K562 (cell line): ENCODE results near the gene YTHDC2. TPM values are rescaled to one million over a fixed set of nuclear protein-coding genes. Genes with fewer than 3 reads are reported as not detected.

Experiments
- ATAC-seq: fragments of 200-7000 bp; cut with Tn5 transposase; 3 replicates; pipeline ENCODE4 v1.9.1; 2020; ENCODE audit warnings: moderate library complexity
- BruUV-seq: library from RNA; stranded (reverse); fragments of 400-500 nt; replicated peaks from 2 replicates; lab custom pipeline; 2021; lab: Mats Ljungman, UMichigan
- CTCF ChIA-PET: fragments of 300-600 bp; formaldehyde crosslinking; extraction: SDS; loops from one replicate; lab custom pipeline; 2021; ENCODE audit warnings: low intra/inter-chr PET ratio; lab: Yijun Ruan, JAX
- POLR2A ChIA-PET: fragments of 300-600, 350-650 bp; sonication (Branson Sonifier 250); formaldehyde crosslinking; extraction: SDS; loops from one replicate; lab custom pipeline; 2021; ENCODE audit warnings: antibody characterized with exemption, inconsistent platforms; lab: Yijun Ruan, JAX
- DNase-seq, 4 experiments: peaks; one replicate each; pipeline versions ENCODE4 v3.0.0 to v3.0.0-alpha.2; 2011 to 2018; ENCODE audit warnings: low spot score in 3 of 4, mixed read lengths in 3 of 4; ENCODE audit errors: extremely low read depth in 1 of 4
- FAIRE-seq: peaks from 2 replicates; lab custom pipeline; 2011; peaks lifted over from hg19 to GRCh38; lab: Jason Lieb, UNC
- H2AFZ ChIP-seq: 2 replicates; pipeline ENCODE4 v1.6.0; 2011; ENCODE audit warnings: low read depth, low read length, control low read depth, inconsistent platforms
- H3K27ac ChIP-seq: fragments of 200-600 bp; 3 replicates; pipeline ENCODE4 v1.8.0; 2011; ENCODE audit warnings: low read depth, mild to moderate bottlenecking, control low read depth, inconsistent platforms, low read length, moderate library complexity, mixed read lengths; ENCODE audit errors: extremely low read depth
- H3K27me3 ChIP-seq, 2 experiments: fragments of 300-600 bp in 1 of 2; 2 replicates in 1 of 2; 3 replicates in 1 of 2; pipeline versions ENCODE4 v1.6.0 to v1.8.0; 2011; ENCODE audit warnings: inconsistent platforms in 2 of 2, low read length in 2 of 2, mild to moderate bottlenecking in 1 of 2, mixed read lengths in 1 of 2, moderate library complexity in 1 of 2; ENCODE audit not compliant: control insufficient read depth in 2 of 2, insufficient read depth in 2 of 2
- H3K36me3 ChIP-seq: fragments of 300-600 bp; 3 replicates; pipeline ENCODE4 v1.8.0; 2011; ENCODE audit warnings: mild to moderate bottlenecking, low read length, inconsistent platforms; ENCODE audit not compliant: control insufficient read depth, insufficient read depth
- H3K4me1 ChIP-seq, 2 experiments: fragments of 200-600 bp in 1 of 2; replicated peaks in 1 of 2; 2 replicates in 1 of 2; 3 replicates in 1 of 2; pipeline versions ENCODE4 v1.5.1 to v1.8.0; 2011; ENCODE audit warnings: inconsistent platforms in 2 of 2, low read length in 2 of 2, mild to moderate bottlenecking in 1 of 2, mixed read lengths in 1 of 2, moderate library complexity in 1 of 2; ENCODE audit not compliant: control insufficient read depth in 2 of 2, insufficient read depth in 2 of 2
- H3K4me2 ChIP-seq: 2 replicates; pipeline ENCODE4 v1.6.1; 2011; ENCODE audit warnings: low read length, control low read depth, inconsistent platforms, mixed read lengths; ENCODE audit not compliant: insufficient read depth
- H3K4me3 ChIP-seq: fragments of 200-600 bp; sonication (generic), shearing (Covaris generic); 2 replicates; pipeline ENCODE4 v1.5.1; 2016; ENCODE audit warnings: control low read depth, inconsistent platforms
- H3K79me2 ChIP-seq: fragments of 200-600 bp; 3 replicates; pipeline ENCODE4 v1.8.0; 2011; ENCODE audit warnings: low read length, inconsistent platforms; ENCODE audit not compliant: control insufficient read depth, insufficient read depth
- H3K9ac ChIP-seq, 2 experiments: 2 replicates each; pipeline versions ENCODE4 v1.6.0 to v1.6.1; 2011; ENCODE audit warnings: low read depth in 2 of 2, low read length in 2 of 2, control low read depth in 1 of 2, inconsistent platforms in 1 of 2, mild to moderate bottlenecking in 1 of 2, mixed read lengths in 1 of 2; ENCODE audit not compliant: insufficient read depth in 1 of 2
- H3K9me1 ChIP-seq: one replicate; pipeline ENCODE4 v1.6.0; 2011; ENCODE audit warnings: inconsistent platforms, mild to moderate bottlenecking, low read length, moderate library complexity; ENCODE audit not compliant: control insufficient read depth, insufficient read depth
- H3K9me3 ChIP-seq: replicated peaks from 2 replicates; pipeline ENCODE4 v1.5.1; 2011; ENCODE audit warnings: low read depth, low read length, inconsistent platforms; ENCODE audit not compliant: control insufficient read depth, insufficient read depth
- H4K20me1 ChIP-seq: replicated peaks from 2 replicates; pipeline ENCODE4 v1.6.1; 2011; ENCODE audit warnings: low read length, inconsistent platforms, mixed read lengths; ENCODE audit not compliant: control insufficient read depth, insufficient read depth
- BRF1 ChIP-seq: IDR thresholded peaks from 3 replicates; pipeline ENCODE4 v1.6.1; 2011; ENCODE audit warnings: borderline replicate concordance, mild to moderate bottlenecking; ENCODE audit not compliant: insufficient read length; ENCODE audit errors: extremely low read depth
- C11orf30 ChIP-seq: fragments of 450-650 bp; IDR thresholded peaks from 2 replicates; pipeline ENCODE4 v1.6.1; 2016; ENCODE audit warnings: low read depth, mild to moderate bottlenecking
- CBFA2T3 ChIP-seq: fragments of 450-650 bp; IDR thresholded peaks from 2 replicates; pipeline ENCODE4 v1.6.1; 2017
- CREB3 ChIP-seq: fragments of 450-650 bp; conservative IDR thresholded peaks from 2 replicates; pipeline ENCODE4 v1.6.1; 2016; ENCODE audit warnings: missing genetic modification characterization, low read depth, mild to moderate bottlenecking, missing compliant biosample characterization, moderate library complexity
- KDM1A ChIP-seq, 2 experiments: fragments of 450-650 bp; IDR thresholded peaks; 2 replicates each; pipeline ENCODE4 v1.6.1; 2016; ENCODE audit warnings: mild to moderate bottlenecking in 2 of 2
- MAFF ChIP-seq: IDR thresholded peaks from 2 replicates; pipeline ENCODE4 v1.6.1; 2012; ENCODE audit warnings: low read length, improper control_type of control experiment
- MAFG ChIP-seq: fragments of 450-650 bp; conservative IDR thresholded peaks from 2 replicates; pipeline ENCODE4 v1.6.1; 2016; ENCODE audit warnings: missing genetic modification characterization, missing compliant biosample characterization
- MAZ ChIP-seq, 2 experiments: fragments of 450-650 bp in 1 of 2; sonication (generic) in 1 of 2; formaldehyde crosslinking; IDR thresholded peaks in 1 of 2; conservative IDR thresholded peaks in 1 of 2; 2 replicates each; pipeline versions ENCODE4 v1.4.0 to v1.5.0; 2020; ENCODE audit warnings: mild to moderate bottlenecking in 1 of 2, missing genetic modification reagents in 1 of 2
- MEF2D ChIP-seq: conservative IDR thresholded peaks from 2 replicates; pipeline ENCODE4 v1.6.1; 2016; ENCODE audit warnings: low read depth, missing genetic modification characterization, missing compliant biosample characterization
- SMAD4 ChIP-seq: fragments of 250-450 bp; sonication (Bioruptor Pico); conservative IDR thresholded peaks from 2 replicates; pipeline ENCODE4 v1.8.0; 2021; ENCODE audit warnings: inconsistent platforms, mild to moderate bottlenecking, moderate library complexity
- TOE1 ChIP-seq, 2 experiments: fragments of 450-650 bp in 1 of 2; sonication (generic) in 1 of 2; formaldehyde crosslinking in 1 of 2; IDR thresholded peaks; 2 replicates each; pipeline versions ENCODE4 v1.7.1 to v1.8.0; 2016 to 2022; ENCODE audit warnings: borderline replicate concordance in 2 of 2, mild to moderate bottlenecking in 2 of 2, antibody characterized with exemption in 1 of 2, inconsistent platforms in 1 of 2, low read depth in 1 of 2, missing genetic modification reagents in 1 of 2, moderate library complexity in 1 of 2
- UBTF ChIP-seq, 2 experiments: IDR thresholded peaks; 2 replicates each; pipeline ENCODE4 v1.6.1; 2012; ENCODE audit warnings: improper control_type of control experiment in 2 of 2, low read depth in 2 of 2, low read length in 2 of 2, borderline replicate concordance in 1 of 2
- ZKSCAN3 ChIP-seq: fragments of 250-450 bp; sonication (Bioruptor Pico); IDR thresholded peaks from 2 replicates; pipeline ENCODE4 v1.4.0; 2020
- ZNF395 ChIP-seq: fragments of 200-800 bp; sonication (Bioruptor generic); IDR thresholded peaks from 2 replicates; pipeline ENCODE4 v1.6.1; 2017; ENCODE audit warnings: missing genetic modification characterization, missing compliant biosample characterization
- WGBS: fragments of 100-300 bp; shearing (Covaris generic); methylation state at CpG from one replicate; pipeline ENCODE4 v1.1.6; 2016; ENCODE audit warnings: low coverage, mixed read lengths; ENCODE audit not compliant: insufficient coverage; ENCODE audit errors: missing lambda C conversion rate; 5-methylcytosine and 5-hydroxymethylcytosine counted together
- in situ Hi-C: fragments of 300-500 bp; cut with MboI; formaldehyde crosslinking; loops from 4 replicates; pipeline ENCODE4 v1.15.0; 2018; ENCODE audit warnings: inconsistent platforms, mixed read lengths
- intact Hi-C: fragments of 100-400 bp; cut with micrococcal nuclease; formaldehyde crosslinking; loops from 2 replicates; pipeline ENCODE4 v1.14.2; 2022
- polyA plus RNA-seq, 8 experiments: library from polyadenylated mRNA; depleted of rRNA in 4 of 8; stranded (reverse) in 5 of 8; unstranded in 3 of 8; fragments of >200 nt; fragmentation: Nextera tagmentation in 2 of 8; fragmentation: Illumina TruSeq in 1 of 8; extraction: Ambion mirVana in 2 of 8; extraction: Trizol in 1 of 8; gene quantifications; 2 replicates each; pipeline versions ENCODE4 v1.2.1 to v1.2.3, GENCODE V29; 2011 to 2014; ENCODE audit warnings: inconsistent platforms in 1 of 8, missing spikeins in 1 of 8
- total RNA-seq, 7 experiments: library from RNA; depleted of rRNA in 6 of 7; stranded (reverse); fragments of >200 nt in 6 of 7; fragmentation: Illumina TruSeq in 2 of 7; extraction: Trizol in 2 of 7; gene quantifications; 2 replicates each; pipeline versions ENCODE4 v1.2.1 to v1.2.3, GENCODE V29; 2011 to 2021; ENCODE audit warnings: low replicate concordance in 1 of 7
- TF ChIP-seq, protein P1 (sequence below): sonication (generic); formaldehyde crosslinking; IDR thresholded peaks from 2 replicates; pipeline ENCODE4 v1.8.0; 2022; ENCODE audit warnings: missing genetic modification reagents, mild to moderate bottlenecking, moderate library complexity, borderline replicate concordance

YTHDC2 gene
- total and polyA plus RNA-seq, 9 of the 15 experiments (the other 6 are each of a cell fraction or from before 2014, with no cell fraction given) = 2.7 to 21.6 (median 15.9) TPM

- no peak for FAIRE-seq
- ChIA-PET CTCF (no interaction called here), POLR2A (no interaction called here)
- H3K4me2 ChIP-seq = no peak overlapping the region
- H3K9me1 ChIP-seq = no peaks in the 10 kb centered on the region
- WGBS = 6% methylated on average over 3 of the region's 3 CpGs
- in situ Hi-C loops (no loop called here), intact Hi-C loops (loop anchor here (5.0 to 10.0 kb wide), 5 partner anchors 96 to 1431 kb away; partner anchors contain the start of gene YTHDC2)
- no peak for ATAC-seq
- H3K27me3 ChIP-seq = no peaks in the 10 kb centered on the region
- H4K20me1 ChIP-seq = no peaks in the 10 kb centered on the region
- H3K9ac ChIP-seq = no peak overlapping the region
- H3K27ac ChIP-seq = no peak overlapping the region; the same call in 2 of the 3 replicates
- peak in 1 of 4 experiments; percentile 12 for DNase-seq
- no TSS peak for BruUV-seq
- peaks cover 0 to 5% of the 10 kb centered on the region in 2 experiments; a peak in 3 of 5 replicates for H3K4me1 ChIP-seq
- H3K79me2 ChIP-seq = no peaks in the 10 kb centered on the region
- 0 out of 2 replicates have a peak, but pooled peaks cover 1% of the 10 kb centered on the region for H3K9me3 ChIP-seq
- H2AFZ ChIP-seq = peak overlapping the region; percentile 71
- no peak overlapping the region for H3K4me3 ChIP-seq
- no peaks in the 10 kb centered on the region for H3K36me3 ChIP-seq
- TF ChIP-seq CBFA2T3 (peak; percentile 38), ZKSCAN3 (no peak), TOE1 (IDR thresholded peaks at IDR 0.05; ENCODE audit: borderline replicate concordance) (no peak), TOE1 (CRISPR knock-in tag; IDR thresholded peaks at IDR 0.05; ENCODE audit: borderline replicate concordance, low read depth) (no peak), KDM1A (IDR thresholded peaks at IDR 0.05) (0 out of 4 replicates have a peak, but pooled peaks have one; percentile 12 to 15), UBTF (IDR thresholded peaks at IDR 0.05; ENCODE audit: borderline replicate concordance in 1 of 2, low read depth in 2 of 2, low read length in 2 of 2) (no peak), MAFG (tag) (0 out of 2 replicates have a peak, but pooled peaks have one; percentile 22), ZNF395 (CRISPR knock-in tag) (peak; percentile 61; the same call in 1 of the 2 replicates), BRF1 (no peak), MAZ (CRISPR knock-in tag; conservative IDR thresholded peaks at IDR 0.05 in 1 of 2, IDR thresholded peaks at IDR 0.05 in 1 of 2) (0 out of 4 replicates have a peak, but pooled peaks of 1 of the 2 experiments have one; percentile 13), MEF2D (tag) (0 out of 2 replicates have a peak, but pooled peaks have one; percentile 16), MAFF (peak; percentile 22; the same call in 1 of the 2 replicates), SMAD4 (CRISPR knock-in tag) (0 out of 2 replicates have a peak, but pooled peaks have one; percentile 22), CREB3 (tag) (0 out of 2 replicates have a peak, but pooled peaks have one; percentile 42), C11orf30 (peak; percentile 20; the same call in 1 of the 2 replicates)
- TF ChIP-seq, protein P1, sequence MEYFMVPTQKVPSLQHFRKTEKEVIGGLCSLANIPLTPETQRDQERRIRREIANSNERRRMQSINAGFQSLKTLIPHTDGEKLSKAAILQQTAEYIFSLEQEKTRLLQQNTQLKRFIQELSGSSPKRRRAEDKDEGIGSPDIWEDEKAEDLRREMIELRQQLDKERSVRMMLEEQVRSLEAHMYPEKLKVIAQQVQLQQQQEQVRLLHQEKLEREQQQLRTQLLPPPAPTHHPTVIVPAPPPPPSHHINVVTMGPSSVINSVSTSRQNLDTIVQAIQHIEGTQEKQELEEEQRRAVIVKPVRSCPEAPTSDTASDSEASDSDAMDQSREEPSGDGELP = peak; percentile 56; the same call in 1 of the 2 replicates
These were observed 94.7 kb downstream of the YTHDC2 start for GRCh38 chr5:113608113-113608596.
